ENCODE measurements around the gene WDR93.

Gene WDR93

GRCh38 chr15:89690276-89691218 lies at the start of gene WDR93, which contains the start of gene PEX11A:
WDR93 (plus strand) TSS chr15:89690811; CDS start chr15:89701747, 10,936 bp downstream.
PEX11A (minus strand) TSS chr15:89690754; CDS start chr15:89690632, 122 bp downstream.
- peak; percentile 44 for DNase-seq

- DNase-seq, result no peak
Observed at GRCh38 chr15:89641053-89641452, 49.6 kb upstream of the WDR93 start.

DNA sequence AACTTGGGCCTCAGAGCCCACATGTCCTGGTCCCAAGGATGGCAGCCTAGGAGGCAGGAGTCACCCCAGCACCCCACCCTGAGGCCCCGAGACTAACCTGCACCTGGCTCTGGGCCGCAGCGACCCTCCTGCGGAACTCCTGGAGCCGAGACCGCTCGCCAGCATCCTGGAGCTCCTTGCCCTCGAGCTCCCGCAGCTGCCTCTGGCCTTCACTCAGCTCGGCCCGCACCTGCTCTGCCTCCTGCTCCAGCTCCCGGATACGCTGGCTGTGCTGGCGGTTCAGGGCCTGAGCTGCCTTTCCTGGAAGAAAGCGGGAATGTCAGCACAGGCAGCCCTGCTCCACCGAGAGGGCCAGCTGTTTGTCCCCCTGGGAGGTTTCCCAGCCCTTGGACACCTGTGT lies 48.5 kb upstream of the WDR93 start:
- DNase-seq, result no peak

DNA sequence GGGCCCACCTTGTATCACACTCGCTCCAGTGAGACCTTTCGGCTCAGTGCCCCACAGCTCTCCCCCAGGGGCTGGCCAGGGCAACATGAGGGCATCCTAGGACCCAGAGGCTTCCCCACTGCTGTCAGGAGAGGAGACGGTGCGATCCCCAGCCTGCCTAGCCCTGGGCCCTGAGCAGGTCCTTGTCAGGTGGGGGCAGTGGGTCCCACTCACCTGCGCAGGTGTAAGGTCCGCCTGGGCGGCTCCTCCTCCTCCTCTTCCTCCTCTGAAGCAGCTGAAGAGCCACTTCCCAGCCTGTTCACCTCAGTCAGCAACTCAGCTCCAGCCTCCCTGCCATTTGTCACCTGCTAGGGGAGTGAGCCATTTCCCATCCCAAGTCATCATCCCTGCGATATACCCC lies 44.9 kb upstream of the WDR93 start:
- DNase-seq, result no peak

GRCh38 chr15:89646416-89647141 lies 44.0 kb upstream of the WDR93 start:
- DNase-seq, result no peak

DNA sequence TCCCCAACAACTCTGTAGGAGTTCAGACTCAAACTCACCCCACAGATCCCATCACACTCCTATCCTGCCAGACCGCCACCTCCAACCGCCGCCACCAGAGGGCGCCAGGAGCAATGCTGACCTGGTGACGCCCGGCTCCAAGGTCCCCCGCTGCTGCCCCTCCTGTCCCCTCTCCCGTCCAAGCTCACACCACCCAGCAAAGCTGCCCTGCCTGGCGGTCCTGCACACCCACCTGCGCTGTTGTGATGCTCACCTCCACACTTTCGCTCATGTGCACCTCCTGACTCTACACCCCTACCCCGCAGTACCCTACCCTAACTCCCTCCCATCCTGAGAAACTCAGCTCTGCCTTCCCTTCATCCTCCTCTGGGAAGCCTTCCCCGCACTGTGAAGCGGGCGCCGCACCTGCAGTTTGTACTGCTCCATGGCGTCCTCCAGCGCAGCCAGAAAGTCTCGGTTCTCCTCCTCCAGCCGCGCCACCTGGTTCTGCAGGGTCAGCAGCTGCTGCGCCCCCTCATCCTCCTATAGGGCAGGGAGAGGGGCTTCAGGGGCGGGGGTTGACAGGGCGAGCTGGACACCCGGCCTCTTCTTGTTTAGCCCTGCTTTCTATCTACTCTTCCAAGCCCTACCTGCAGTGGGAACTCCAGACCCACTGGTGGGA lies 43.3 kb upstream of the WDR93 start:
- peak; percentile 10 for DNase-seq

GRCh38 chr15:89648106-89649012 lies 42.3 kb upstream of the WDR93 start:
- no peak for DNase-seq

- no peak for DNase-seq
Observed at GRCh38 chr15:89649013-89649625, 41.5 kb upstream of the WDR93 start.

DNA sequence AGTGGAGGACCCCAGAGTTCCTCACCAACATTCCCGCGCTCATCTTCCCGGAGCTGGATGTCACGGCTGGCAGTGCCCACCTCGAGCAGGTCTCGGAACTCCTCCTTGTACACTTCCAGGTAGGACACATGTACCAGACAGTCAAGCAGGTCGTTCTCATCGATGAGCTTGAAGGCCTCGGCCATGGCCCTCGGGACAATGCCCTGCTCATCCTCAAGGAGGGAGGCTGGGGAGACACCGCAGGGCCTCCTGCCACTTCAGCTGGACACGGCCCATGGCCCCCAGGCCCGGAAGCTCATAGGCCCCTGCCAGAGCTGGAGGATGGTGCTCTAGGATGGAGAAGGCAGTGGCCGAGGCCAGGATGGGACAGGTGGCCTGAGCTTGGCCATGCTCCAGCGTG lies 40.9 kb upstream of the WDR93 start:
- no peak for DNase-seq

GRCh38 chr15:89652131-89652530 lies 38.5 kb upstream of the WDR93 start:
- DNase-seq, result no peak

DNA sequence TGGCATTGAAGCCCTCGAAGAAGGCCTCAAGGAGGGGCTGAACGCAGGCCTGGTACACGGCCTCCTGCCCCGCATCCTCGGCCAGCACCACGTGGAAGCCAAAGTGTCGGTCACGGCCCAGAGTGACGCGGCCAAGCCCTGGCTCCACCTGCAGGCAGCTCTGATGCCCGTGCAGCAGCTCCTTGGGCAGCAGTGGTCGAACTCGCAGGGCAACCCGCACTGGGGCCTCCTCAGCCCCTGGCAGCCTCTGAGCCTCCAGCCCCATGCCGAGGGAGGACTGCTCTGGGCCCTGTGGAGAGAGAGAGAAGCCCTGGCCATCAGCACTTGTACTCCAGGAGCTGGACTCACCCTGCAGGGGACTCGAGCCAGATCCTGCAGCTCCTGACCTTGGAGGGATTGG lies 37.9 kb upstream of the WDR93 start:
- no peak for DNase-seq

DNA sequence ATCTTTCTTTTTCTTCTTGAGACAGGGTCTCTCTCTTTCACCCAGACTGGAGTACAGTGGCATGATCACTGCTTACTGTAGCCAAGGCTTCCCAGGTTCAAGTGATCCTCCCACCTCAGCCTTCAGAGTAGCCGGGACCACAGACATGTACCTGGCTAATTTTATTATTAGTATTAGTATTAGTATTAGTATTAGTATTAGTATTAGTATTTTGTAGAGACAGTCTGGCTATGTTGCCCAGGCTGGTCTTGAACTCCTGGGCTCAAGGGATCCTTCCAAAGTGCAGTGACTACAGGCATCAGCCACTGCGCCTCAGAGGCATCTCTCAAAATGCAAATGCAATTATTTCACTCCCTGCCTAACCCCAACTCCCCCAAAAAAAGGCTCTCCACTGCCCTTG lies 37.0 kb upstream of the WDR93 start:
- DNase-seq, result no peak

DNA sequence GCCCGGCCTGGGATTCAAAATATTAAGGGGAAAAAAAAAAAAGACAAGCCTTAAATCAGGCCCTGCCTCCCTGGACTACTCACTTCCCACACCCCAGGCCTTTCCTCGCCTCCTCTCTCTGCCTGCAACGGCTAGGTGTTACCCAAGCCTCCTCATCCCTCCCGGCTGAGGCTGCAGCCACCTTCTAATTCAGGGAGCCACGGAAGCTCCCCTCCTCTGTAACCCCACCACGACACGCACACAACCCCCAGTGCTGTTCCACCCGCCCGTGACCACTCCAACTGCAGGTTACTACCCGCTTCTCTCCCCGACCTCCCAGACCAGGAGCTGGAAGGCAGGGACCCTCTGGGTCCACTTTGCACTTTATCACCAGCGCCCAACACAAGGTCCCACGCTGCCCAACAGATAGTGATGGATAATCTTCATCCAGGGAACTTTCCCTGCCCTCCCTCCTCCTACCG lies 36.3 kb upstream of the WDR93 start:
- no peak for DNase-seq

GRCh38 chr15:89654847-89655805 lies 35.5 kb upstream of the WDR93 start, which contains the start of gene KIF7:
KIF7 (minus strand) TSS chr15:89655467; CDS start chr15:89652930, 2,537 bp downstream.
- DNase-seq, result no peak

- no peak for DNase-seq
Observed at GRCh38 chr15:89656116-89656815, 34.3 kb upstream of the WDR93 start.

DNA sequence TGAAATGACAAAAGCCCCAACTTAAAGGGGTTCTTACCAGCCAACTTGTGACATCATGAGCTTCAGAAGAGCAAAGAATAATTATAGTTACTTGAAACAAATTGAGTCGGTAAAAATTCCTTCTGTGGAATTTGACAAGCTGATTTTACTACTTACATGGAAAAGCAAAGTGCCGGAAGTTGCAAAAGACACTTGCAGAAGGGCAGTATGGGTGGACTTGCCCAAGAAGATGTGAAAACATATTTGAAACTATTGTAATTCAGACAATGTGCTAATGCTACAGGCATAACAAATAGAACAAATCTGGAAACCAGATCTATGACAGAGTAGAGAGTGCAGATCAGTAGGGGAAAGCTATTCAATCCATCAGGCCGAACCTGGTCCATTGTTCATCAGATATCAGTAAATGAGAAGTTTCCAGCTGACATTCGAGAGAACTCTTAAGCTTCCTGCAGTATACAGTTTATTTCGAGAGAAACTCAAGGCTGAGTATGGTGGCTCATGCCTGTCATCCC lies 32.9 kb upstream of the WDR93 start:
- no peak for DNase-seq

DNA sequence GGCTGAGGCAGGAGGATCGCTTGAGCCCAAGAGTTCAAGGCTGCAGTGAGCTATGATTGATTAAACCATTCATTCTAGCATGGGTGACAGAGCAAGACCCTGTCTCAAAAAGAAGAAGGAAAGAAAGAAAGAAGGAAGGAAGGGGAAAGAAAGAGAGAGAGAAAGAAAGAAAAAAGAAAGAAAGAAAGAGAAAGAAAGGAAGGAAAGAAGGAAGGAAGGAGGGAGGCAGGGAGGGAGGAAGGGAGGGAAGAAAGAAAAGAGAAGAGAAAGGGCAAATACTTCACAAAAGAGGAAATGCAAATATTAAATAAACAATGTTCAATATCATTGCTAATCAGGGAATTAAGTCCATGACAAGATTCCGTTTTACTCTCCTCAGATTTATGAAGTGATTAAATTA lies 31.3 kb upstream of the WDR93 start:
- no peak for DNase-seq

DNA sequence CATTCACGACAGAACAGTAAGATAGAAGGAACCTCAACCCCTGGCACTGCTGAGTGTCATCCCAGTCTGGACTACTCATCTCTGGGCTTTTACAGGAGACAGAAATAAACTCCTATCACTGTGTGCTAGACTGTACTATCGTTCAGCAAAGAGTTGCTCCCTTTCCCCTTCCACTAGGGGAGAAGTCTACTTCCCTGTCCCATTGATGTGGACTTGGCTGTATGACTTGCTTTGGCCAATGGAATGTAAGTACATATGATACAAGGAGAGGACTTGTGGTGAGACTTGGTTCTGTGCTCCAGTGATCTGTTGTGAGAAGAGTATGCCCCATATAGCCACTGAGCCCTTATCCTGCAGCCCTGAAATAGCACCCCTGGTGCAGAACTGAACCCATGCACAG lies 30.1 kb upstream of the WDR93 start:
- no peak for DNase-seq

DNA sequence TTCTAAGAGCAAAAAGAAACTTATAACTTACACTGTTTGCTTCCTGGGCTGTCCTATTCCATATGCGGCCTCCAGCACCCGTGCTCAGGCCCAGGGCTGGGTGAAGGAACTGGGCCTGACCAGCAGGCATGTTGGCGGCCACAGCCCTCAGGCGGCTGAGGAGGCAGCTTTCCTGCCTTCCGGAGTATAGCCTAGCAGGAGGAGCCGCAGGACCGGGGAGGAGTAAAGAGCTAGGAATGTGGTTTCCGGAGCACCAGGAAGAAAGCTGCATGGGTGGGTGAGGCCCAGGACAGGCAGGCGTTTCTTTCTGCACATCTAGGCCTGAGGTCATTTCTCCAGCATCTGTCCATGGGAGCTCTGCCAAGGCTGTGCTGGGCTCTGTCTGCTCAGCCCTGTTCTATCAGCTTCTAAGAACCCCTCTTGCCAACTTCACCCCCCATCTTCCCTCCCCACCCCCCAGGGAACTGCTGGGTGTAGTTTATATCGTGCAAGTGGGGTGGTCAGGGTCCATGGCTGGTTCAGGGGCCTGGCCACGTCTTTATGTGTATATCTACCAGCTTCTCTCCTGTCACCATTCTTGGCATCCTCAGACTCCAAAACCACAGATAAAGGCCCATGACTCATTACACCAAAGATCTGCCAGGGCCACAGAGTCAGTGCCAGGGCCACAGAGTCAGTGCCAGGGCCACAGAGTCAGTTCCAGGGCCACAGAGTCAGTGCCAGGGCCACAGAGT lies 27.6 kb upstream of the WDR93 start:
- DNase-seq, result no peak
